HUES6 (cell line): ENCODE measurements around the gene PAXIP1.

ENCODE experiments used
- H3K27ac ChIP-seq: 2 replicates; pipeline ENCODE4 v1.7.0; 2013; ENCODE audit warnings: low read depth, mild to moderate bottlenecking, low read length, inconsistent platforms
- H3K27me3 ChIP-seq: 2 replicates; pipeline ENCODE4 v1.6.1; 2013; ENCODE audit warnings: low read length; ENCODE audit not compliant: control insufficient read depth, insufficient read depth
- H3K36me3 ChIP-seq: 2 replicates; pipeline ENCODE4 v1.6.1; 2013; ENCODE audit warnings: low read length; ENCODE audit not compliant: control insufficient read depth, insufficient read depth
- H3K4me1 ChIP-seq: 2 replicates; pipeline ENCODE4 v1.6.1; 2013; ENCODE audit warnings: low read length; ENCODE audit not compliant: control insufficient read depth, insufficient read depth
- H3K4me3 ChIP-seq: 2 replicates; pipeline ENCODE4 v1.5.1; 2013; ENCODE audit warnings: low read depth, low read length
- H3K9ac ChIP-seq: one replicate; pipeline ENCODE4 v1.6.1; 2013; ENCODE audit warnings: mild to moderate bottlenecking, low read length
- H3K9me3 ChIP-seq: 2 replicates; pipeline ENCODE4 v1.6.1; 2013; ENCODE audit warnings: low read depth, low read length; ENCODE audit not compliant: control insufficient read depth, insufficient read depth

PAXIP1 gene

DNA sequence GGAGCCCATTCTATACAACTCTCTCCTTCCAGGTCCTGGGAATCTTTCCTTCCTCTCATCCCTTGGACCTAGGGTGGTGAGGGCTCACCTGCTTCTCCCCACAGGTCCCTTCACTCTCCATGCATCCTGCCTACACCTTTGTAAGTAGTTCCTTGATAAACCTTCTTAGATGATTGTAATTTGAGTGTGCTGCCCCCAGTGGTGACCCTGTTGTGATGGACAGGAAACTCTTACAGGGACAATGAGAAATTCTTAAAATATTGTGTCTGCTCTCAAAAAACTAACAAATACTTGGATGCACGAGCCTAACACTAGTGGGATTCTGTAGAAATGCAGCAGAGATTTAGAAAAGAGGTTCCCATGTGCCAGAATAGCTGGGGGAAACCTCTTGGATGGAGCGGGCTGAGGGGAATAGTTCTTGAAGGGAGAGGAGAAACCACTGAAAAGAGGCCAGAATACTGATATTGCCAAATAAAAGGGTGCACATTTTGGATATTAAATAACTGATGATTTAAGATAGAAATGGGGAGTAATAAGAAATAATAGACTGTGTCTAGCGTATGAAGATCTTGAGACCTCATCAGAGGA is 6.7 kb upstream of the PAXIP1 start:
- no peak overlapping the region for H3K27ac ChIP-seq
- H3K9ac ChIP-seq: no peak overlapping the region
- no peaks in the 10 kb centered on the region for H3K36me3 ChIP-seq
- no peak overlapping the region for H3K4me3 ChIP-seq
- no peaks in the 10 kb centered on the region for H3K27me3 ChIP-seq
- H3K9me3 ChIP-seq: no peaks in the 10 kb centered on the region
- H3K4me1 ChIP-seq: peaks cover 2% of the 10 kb centered on the region; the same call in 1 of the 2 replicates

DNA sequence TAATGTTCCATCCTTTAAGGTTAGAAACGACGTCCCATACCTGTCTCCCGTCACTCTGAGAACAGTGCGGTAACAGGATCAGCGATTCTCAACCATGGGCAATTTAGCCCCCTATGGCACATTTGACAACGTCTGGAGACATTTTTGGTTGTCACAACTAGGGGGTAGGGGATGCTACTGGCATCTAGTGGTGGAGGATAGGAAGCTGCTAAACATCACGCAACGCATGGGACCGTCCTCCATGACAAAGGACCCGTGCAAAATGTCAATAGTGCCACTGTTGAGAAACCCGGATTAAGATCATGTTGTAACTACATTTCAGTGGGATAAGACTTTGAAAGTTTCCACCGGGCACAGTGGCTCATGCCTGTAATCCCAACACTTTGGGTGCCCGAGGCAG is 5.0 kb upstream of the PAXIP1 start:
- Histone ChIP-seq H3K9me3 (no peaks in the 10 kb centered on the region), H3K9ac (no peak overlapping the region), H3K4me3 (no peak overlapping the region), H3K4me1 (peaks cover 2% of the 10 kb centered on the region; the same call in 1 of the 2 replicates), H3K27me3 (no peaks in the 10 kb centered on the region), H3K27ac (no peak overlapping the region), H3K36me3 (no peaks in the 10 kb centered on the region)

DNA sequence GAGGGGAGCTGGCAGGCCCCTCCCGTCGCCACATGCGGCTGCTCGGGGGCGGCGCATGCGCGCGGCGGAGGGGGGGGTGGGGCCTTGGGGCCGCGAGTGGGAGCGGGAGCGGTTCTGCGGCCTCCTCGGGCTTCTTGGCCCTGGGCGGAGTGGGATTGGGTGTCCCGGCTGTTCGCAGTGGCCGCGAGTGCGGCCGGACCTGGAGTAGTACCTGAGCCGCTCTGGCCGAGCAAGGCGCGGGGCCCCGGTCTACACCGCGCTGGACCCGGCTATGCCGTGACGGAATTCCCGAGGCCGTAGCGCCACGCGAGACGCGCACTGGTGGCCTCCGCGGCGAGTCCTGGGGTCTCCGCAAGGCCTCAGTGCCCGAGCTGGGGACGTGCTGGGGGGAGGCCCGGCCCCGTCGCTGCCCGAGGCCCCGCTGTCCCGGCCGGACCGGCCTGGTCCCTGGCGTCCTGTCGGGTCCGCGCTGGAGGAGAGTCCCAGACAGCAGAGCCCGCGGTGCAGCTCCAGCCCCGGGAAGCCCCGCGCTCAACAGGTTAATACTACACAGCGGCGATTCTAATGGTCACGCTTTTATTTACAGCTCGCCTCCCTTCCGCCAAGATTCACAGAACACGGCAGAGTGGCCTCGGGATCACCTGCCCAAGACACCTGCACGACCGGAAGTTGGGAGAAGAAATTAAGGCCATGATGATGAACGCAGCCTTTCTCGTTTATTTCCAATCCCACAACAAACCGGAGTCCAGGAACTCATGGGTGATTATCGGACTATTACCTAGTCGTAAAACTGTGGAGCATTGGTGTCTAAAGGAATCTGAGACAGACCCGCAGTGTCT is 671 bp upstream of the PAXIP1 start:
- H3K27ac ChIP-seq: peak overlapping the region; percentile 98
- no peaks in the 10 kb centered on the region for H3K27me3 ChIP-seq
- no peaks in the 10 kb centered on the region for H3K9me3 ChIP-seq
- peak overlapping the region; percentile 100 for H3K4me3 ChIP-seq
- peak overlapping the region; percentile 100 for H3K9ac ChIP-seq
- H3K4me1 ChIP-seq: peaks cover 11% of the 10 kb centered on the region
- H3K36me3 ChIP-seq: peaks cover 11% of the 10 kb centered on the region

DNA sequence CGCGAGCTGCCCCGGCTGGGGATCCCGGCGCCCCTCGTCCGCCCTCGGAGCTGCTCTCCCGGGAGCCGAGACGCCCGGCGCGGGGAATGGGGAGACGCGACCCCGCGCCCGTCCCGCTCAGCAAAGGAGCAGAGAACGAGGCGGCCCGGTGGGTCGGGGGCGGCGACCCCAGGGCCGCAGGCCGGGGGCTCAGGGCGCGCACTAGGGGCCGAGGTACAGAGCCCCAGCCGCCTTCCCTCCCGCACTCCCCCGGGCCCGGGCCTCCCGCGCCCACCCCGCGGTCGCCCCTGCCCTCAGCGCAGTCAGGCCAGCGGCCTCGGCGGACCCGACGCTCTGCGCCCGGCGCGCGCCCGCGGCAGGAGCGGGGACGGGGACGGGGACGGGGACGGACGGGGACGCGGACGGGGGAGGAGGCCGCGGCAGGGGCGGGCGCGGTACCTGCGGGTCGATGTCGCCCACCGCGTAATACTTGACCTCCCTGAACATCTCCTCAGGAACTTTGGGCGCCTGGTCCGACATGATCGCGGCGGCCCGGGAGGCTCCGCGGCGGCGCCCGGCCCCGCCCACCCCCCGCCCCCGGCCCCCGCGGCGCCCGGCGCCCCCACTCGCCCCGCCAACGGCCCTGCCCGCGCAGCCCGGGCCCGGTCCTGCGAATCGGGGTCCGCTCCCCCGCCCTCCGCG is 373 bp downstream of the PAXIP1 start:
- Histone ChIP-seq H3K36me3 (peaks cover 19% of the 10 kb centered on the region), H3K27ac (no peak overlapping the region; the same call in 1 of the 2 replicates)

DNA sequence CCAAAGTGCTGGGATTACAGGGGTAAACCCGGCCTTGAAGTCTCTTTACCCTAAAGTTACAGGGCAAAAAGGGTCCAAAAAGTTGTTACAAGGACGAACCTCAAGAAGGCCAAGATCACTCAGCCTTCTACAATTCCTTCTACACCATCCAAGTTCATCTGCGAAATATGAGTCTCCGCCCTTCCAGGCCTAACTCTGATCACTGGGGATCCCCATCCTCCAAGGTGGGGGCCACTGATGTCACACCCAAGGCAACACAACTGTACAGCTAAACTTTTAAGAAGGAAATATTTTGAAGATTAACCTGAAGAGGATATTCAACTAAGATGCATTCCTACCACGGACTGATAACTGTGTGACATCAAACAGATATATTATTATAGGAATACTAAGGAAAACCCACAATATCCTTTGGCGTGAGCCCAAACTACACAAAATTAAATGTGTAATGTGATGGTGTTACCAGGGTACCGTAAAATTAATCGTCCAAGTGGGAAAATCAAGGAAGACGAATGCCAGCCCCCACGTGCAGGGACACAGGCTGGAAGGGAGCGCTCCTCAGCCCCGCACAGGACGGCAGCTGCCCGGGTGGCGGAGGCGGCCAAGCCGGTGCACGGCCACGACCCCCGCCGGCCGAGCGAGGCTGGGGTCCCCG is 1.0 kb downstream of the PAXIP1 start:
- Histone ChIP-seq H3K4me3 (peak overlapping the region; percentile 100), H3K9ac (peak overlapping the region; percentile 78), H3K4me1 (peaks cover 22% of the 10 kb centered on the region), H3K27me3 (no peaks in the 10 kb centered on the region), H3K27ac (no peak overlapping the region; the same call in 1 of the 2 replicates), H3K36me3 (peaks cover 20% of the 10 kb centered on the region), H3K9me3 (no peaks in the 10 kb centered on the region)

More for the DNA sequence above, 373 bp downstream of the PAXIP1 start:
- H3K4me1 ChIP-seq: peaks cover 16% of the 10 kb centered on the region
- peak overlapping the region; percentile 100 for H3K9ac ChIP-seq
- no peaks in the 10 kb centered on the region for H3K27me3 ChIP-seq
- no peaks in the 10 kb centered on the region for H3K9me3 ChIP-seq
- peak overlapping the region; percentile 100 for H3K4me3 ChIP-seq

GRCh38 chr7:155000795-155001194 is 2.1 kb downstream of the PAXIP1 start:
- peaks cover 28% of the 10 kb centered on the region for H3K4me1 ChIP-seq
- H3K9ac ChIP-seq: no peak overlapping the region
- H3K4me3 ChIP-seq: 0 out of 2 replicates have a peak overlapping the region, but pooled peaks have one; percentile 12
- no peaks in the 10 kb centered on the region for H3K27me3 ChIP-seq
- H3K36me3 ChIP-seq: peaks cover 28% of the 10 kb centered on the region
- H3K9me3 ChIP-seq: no peaks in the 10 kb centered on the region
- no peak overlapping the region for H3K27ac ChIP-seq

DNA sequence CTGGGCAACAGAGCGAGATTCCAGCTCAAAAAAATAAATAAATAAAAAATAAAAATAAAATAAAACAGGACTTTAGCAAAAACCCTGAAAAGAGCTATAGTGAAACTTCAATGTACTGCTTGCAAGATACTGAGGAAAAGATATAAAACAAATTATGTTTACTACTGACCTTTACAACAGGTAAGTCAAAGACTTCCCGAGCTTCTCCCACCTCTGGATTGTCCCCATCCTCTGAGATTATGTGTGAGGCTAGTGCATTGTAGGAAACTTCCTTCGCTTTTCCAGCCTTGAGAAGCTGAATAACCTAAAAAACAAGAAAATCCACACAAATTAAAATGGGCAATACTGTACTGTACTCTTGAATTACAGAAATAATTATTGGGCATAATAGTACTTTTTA is 4.4 kb downstream of the PAXIP1 start:
- Histone ChIP-seq H3K4me1 (peaks cover 35% of the 10 kb centered on the region), H3K9ac (no peak overlapping the region), H3K27ac (no peak overlapping the region), H3K36me3 (peaks cover 44% of the 10 kb centered on the region), H3K27me3 (no peaks in the 10 kb centered on the region), H3K9me3 (no peaks in the 10 kb centered on the region), H3K4me3 (no peak overlapping the region)

DNA sequence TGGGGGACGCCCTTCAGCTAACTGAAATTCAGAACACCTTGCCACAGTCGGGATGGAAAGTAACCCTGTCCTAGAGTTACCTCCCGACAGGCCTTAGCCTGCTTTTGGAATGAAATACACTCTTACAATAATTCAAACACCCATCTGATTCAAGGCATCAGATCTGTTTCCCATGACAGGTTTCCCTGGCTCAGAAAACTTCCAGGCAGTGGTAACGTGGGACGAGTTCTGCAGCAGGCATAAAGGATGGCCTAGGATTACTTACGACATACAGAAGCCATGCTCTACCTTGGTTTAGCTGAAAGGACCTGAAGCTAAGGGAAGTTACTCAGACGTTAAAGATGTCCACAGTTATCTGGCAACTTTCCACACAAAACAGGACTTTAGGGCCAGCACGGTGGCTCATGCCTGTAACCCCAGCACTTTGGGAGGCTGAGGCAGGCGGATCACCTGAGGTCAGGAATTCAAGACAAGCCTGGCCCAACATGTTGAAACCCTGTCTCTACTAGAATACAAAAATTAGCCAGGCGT is 5.0 kb downstream of the PAXIP1 start:
- peaks cover 35% of the 10 kb centered on the region for H3K4me1 ChIP-seq
- H3K9me3 ChIP-seq: no peaks in the 10 kb centered on the region
- H3K27me3 ChIP-seq: no peaks in the 10 kb centered on the region
- H3K36me3 ChIP-seq: peaks cover 50% of the 10 kb centered on the region
- H3K4me3 ChIP-seq: no peak overlapping the region
- H3K9ac ChIP-seq: no peak overlapping the region
- no peak overlapping the region for H3K27ac ChIP-seq

DNA sequence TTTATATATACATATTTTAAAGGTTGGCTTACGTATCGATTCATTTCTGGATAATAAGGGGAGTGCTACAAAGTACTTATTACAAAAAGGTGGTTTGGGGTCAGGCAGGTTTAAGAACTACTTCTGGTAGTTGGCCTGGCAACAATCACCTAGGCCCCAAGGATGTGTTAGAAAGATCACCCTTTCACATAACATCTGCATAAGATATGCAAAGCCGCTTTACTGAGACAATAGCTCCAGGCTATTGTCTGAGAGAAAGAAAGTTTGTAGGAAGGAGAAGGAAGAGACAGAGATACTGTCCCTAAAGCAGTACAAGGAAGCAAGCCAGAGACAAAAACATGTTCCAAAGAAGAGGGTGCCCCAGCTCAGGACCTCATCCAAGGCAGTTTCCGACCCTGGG is 6.2 kb downstream of the PAXIP1 start:
- no peaks in the 10 kb centered on the region for H3K9me3 ChIP-seq
- no peak overlapping the region for H3K9ac ChIP-seq
- H3K27ac ChIP-seq: peak overlapping the region; percentile 29
- H3K36me3 ChIP-seq: peaks cover 59% of the 10 kb centered on the region
- no peaks in the 10 kb centered on the region for H3K27me3 ChIP-seq
- H3K4me3 ChIP-seq: peak overlapping the region; percentile 30; the same call in 1 of the 2 replicates
- H3K4me1 ChIP-seq: peaks cover 34% of the 10 kb centered on the region

GRCh38 chr7:154996101-154996500 is 6.8 kb downstream of the PAXIP1 start:
- Histone ChIP-seq H3K4me1 (peaks cover 32% of the 10 kb centered on the region), H3K27ac (no peak overlapping the region), H3K4me3 (no peak overlapping the region), H3K9ac (no peak overlapping the region), H3K36me3 (peaks cover 64% of the 10 kb centered on the region), H3K27me3 (no peaks in the 10 kb centered on the region), H3K9me3 (no peaks in the 10 kb centered on the region)
